Mesodermal cell (in vitro differentiated cells): ENCODE results near the gene MIB2.
A peak's percentile ranks its signal among the peaks of the same experiment; 100 is the strongest.
"Not testable (repeated sequence)": the region's sequence is repeated elsewhere in the genome, so short reads cannot be mapped to it uniquely, and the experiment has no call there.

Source experiments
- H3K27ac ChIP-seq: 2 replicates; pipeline ENCODE4 v1.7.0; 2013; ENCODE audit warnings: mild to moderate bottlenecking, low read depth, low read length, moderate library complexity; ENCODE audit not compliant: severe bottlenecking
- H3K36me3 ChIP-seq: 2 replicates; pipeline ENCODE4 v1.7.1; 2013; ENCODE audit warnings: mild to moderate bottlenecking, low read length, moderate library complexity; ENCODE audit not compliant: control insufficient read depth, insufficient read depth
- H3K4me1 ChIP-seq: one replicate; pipeline ENCODE4 v1.7.1; 2013; ENCODE audit warnings: mild to moderate bottlenecking, low read length; ENCODE audit not compliant: insufficient read depth, control insufficient read depth, poor library complexity, severe bottlenecking
- H3K4me3 ChIP-seq: 2 replicates; pipeline ENCODE4 v1.7.0; 2013; ENCODE audit warnings: low read length, control low read depth, mild to moderate bottlenecking; ENCODE audit not compliant: insufficient read depth, poor library complexity, severe bottlenecking; ENCODE audit errors: extremely low read depth
- H3K9me3 ChIP-seq: 2 replicates; pipeline ENCODE4 v1.7.1; 2013; ENCODE audit warnings: mild to moderate bottlenecking, low read length, moderate library complexity; ENCODE audit not compliant: control insufficient read depth
- WGBS, 2 experiments: methylation state at CpG; one replicate each; pipeline ENCODE4 v1.1.5; 2013; ENCODE audit warnings: missing lambda C conversion rate in 2 of 2; ENCODE audit not compliant: insufficient coverage in 2 of 2; 5-methylcytosine and 5-hydroxymethylcytosine counted together

MIB2 gene

DNA sequence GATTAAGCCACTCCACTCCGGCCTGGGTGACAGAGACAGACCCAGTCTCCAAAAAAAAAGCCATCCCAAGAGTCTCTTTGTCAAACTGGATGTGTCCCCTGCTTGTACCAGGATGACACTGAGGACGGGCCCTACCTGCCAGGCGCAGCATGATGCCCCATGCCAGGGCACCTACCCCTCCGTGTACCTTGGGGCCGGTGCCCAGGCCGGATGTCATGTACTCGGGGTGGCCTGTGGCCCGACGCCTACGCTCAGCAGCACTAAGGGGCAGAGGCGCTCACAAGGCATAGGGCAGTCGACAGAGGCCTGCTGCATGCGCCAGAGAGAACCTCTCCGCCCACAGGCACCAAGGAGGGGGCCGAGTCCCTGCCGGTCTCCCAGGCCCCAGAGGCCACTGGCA lies 24.1 kb downstream of the MIB2 start:
- WGBS, 2 experiments = 97% methylated on average over 4 to 13 of the region's 16 CpGs
- H3K4me3 ChIP-seq = not testable (repeated sequence)

DNA sequence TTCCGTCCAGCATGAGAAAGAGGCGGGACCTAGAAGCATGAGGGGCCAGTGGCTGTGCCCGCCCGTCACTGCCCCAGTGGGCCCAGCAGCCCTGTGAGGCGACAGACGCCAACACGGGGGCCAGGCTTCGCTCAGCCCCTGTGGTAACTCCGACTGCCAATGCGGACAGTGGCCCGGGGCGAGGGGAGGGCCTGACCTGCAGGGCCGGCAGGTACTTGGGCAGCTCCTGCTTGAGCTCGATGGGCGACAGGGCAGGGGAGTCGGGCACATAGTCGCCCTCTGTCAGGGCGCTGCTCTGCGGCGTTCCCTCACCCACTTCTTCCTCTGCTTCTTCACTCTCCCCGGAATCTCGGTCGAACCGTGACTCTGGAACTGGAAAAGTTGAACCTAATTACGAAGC lies 24.8 kb downstream of the MIB2 start:
- not testable (repeated sequence) for H3K4me3 ChIP-seq, H3K27ac ChIP-seq, H3K4me1 ChIP-seq, H3K36me3 ChIP-seq, H3K9me3 ChIP-seq
- no CpG with 5 or more reads among the region's 25 CpGs for WGBS, 2 experiments

More for the DNA sequence above, 24.1 kb downstream of the MIB2 start:
- not testable (repeated sequence) for H3K27ac ChIP-seq, H3K9me3 ChIP-seq, H3K36me3 ChIP-seq, H3K4me1 ChIP-seq

DNA sequence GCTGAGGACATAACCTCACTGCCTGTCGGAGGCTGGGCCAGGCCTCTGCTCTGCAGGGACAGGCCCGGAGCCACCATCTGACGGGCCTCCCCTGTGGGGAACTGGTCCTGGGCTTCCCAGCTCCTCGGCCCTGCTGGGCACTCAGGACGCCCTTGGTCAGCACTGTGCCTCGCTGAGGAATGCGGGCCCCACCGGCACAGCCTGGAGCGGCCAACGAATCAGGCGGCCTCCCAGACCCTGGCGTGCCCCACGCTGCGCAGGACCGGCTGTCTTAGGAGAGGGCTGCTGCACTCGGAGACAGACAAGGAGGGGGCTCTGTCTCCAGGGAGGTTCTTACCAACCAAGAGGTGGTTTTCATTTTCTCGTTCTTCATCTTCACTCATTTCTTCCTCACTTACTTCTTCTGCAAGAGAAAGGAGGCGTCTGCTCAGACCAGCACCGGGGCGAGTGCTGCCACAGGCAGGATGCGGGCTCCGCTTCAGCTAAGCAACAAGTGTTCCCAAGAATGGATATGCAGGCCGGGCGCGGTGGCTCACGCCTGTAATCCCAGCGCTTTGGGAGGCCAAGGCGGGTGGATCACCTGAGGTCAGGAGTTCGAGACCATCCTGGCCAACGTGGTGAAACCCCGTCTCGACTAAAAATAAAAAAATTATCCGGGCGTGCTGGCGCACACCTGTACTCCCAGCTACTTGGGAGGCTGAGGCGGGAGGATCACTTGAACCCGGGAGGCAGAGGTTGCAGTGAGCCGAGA lies 25.6 kb downstream of the MIB2 start:
- WGBS, 2 experiments = 89 to 92% methylated on average over 11 to 15 of the region's 38 CpGs

DNA sequence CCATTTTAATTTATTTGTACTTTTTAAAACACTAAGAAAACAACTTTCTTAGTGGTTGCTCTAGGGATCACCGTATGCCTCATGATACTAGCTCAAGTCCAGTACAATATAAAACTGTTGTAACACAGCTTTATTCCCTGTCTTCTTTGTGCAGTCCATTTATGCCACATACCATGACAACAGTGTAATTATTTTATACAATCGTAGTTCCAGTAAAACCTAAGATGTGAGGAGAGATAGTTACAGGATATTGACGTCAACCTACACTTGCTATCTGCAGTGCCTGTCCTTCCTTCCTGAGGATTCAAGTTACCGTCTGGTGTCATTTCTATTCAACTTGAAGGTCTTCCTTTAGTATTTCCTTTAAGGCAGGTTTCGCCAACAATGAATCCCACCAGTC lies 31.0 kb downstream of the MIB2 start:
- H3K4me1 ChIP-seq, H3K4me3 ChIP-seq, H3K27ac ChIP-seq, H3K9me3 ChIP-seq: not testable (repeated sequence)
- H3K36me3 ChIP-seq = peaks cover 49% of the 10 kb centered on the region
- 63% methylated on average over 1 of the region's 5 CpGs; no CpG with 5 or more reads in 1 of the 2 experiments for WGBS, 2 experiments

More for the DNA sequence above, 25.6 kb downstream of the MIB2 start:
- H3K36me3 ChIP-seq = peaks cover 13% of the 10 kb centered on the region
- not testable (repeated sequence) for H3K4me1 ChIP-seq, H3K27ac ChIP-seq, H3K4me3 ChIP-seq, H3K9me3 ChIP-seq

DNA sequence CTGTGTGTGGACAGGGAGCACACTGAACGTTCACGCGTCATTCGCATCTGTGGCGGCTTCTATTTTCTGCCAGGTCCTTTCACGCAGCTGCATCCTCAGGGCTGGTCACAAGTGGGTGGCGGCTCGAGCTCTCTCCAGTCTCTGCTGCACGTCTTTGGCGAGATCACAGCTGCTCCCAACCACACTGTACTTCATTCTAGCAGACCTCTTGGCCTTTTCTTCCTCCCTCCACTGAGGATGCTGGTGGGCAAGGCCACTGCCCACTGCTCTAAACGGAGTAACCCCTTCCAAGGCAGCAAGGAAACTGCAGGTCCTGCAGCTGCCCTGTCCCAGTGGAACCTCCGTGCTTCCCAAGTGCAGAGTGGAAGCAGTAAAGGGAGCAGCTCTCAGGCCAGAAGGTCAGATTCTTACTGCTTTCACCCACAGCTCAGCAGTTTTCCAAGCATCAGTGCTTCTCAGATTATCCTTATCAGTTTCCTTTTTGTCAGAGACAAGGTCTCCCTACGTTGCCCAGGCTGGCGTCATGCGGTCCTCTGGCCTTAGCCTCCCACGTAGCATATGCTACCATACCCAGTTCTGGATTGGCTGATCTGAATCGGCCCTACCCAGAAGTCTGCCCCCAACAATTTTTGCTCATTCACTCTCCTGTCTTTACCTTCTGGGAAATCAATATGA lies 32.4 kb downstream of the MIB2 start:
- WGBS, 2 experiments = 94 to 98% methylated on average over 6 to 15 of the region's 17 CpGs
- H3K4me3 ChIP-seq = not testable (repeated sequence)
- peaks cover 63% of the 10 kb centered on the region for H3K36me3 ChIP-seq

DNA sequence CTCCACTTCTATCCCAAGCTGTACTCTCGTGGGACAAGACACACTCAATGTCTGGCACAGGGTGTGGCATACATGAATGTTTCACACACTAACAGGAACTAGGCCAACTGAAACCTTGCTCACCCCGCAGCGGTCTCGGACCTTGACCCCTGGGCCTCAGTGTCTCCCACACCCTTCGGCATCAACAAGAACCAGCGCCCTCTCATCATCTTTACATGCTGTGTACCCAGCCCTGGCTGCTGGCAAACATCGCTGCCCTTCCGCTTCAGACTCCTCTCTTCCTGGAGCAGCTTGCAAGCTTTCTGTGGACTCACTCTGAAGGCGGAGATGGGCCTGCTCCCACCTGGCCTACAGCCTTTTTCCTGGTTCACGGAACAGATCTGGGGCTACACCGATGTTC lies 33.0 kb downstream of the MIB2 start:
- WGBS, 2 experiments = 92 to 95% methylated on average over 8 to 11 of the region's 11 CpGs
- H3K36me3 ChIP-seq = peaks cover 68% of the 10 kb centered on the region
- H3K9me3 ChIP-seq, H3K4me1 ChIP-seq, H3K4me3 ChIP-seq, H3K27ac ChIP-seq: not testable (repeated sequence)

More for the DNA sequence above, 32.4 kb downstream of the MIB2 start:
- not testable (repeated sequence) for H3K9me3 ChIP-seq, H3K4me1 ChIP-seq, H3K27ac ChIP-seq

DNA sequence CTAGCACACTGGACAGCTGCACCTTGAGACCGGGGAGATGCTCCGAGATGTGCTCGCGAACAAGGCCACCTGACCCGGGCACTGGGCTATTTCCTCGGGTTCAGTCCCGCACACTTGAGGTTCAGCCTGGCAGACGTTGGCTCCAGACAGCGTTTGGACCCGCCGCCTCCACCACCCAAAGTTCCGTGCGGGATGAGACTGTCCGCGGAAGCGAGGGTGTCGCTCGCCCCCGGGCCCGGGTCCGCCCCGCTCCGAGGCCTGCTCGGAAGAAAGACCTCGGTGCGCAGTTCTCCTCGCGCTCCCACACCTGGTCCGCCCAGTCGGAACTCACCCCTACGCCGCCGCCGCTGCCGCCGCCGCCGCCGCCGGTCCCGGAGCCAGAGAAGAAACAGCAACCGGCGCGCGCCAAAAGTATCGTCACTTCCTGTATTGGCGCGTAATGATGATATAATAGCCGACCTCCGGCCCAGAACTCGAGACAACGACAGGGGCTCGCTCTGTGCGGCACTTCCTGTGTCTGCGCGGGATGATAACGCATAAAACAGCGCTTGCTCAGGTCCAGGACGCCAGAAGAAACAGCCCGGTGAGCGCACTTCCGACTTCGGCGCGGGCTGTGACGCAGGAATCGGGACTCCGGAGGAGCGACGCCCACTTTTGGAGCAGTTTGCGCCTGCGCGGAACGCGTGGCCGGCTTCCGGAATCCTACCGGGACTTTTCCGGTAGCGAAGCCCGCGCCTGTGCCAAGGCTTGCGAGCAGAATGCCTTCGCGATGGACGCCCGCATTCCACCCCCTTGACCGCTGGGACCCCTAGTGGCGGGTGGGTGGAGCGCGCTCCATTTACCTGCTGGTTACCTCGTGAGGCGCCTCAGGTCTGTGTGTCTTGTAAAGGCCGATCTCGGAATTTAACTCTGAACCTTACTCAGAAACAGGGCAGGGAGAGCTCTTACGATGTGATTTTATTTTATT lies 43.6 kb downstream of the MIB2 start, which contains the start of gene CDK11B:
Gene CDK11B, minus strand, starts transcription at position 422 of the 967 bp plus-strand sequence. CDS start 1,519 bp downstream, outside the sequence.
- WGBS, 2 experiments = 0% methylated on average over 34 to 43 of the region's 96 CpGs

DNA sequence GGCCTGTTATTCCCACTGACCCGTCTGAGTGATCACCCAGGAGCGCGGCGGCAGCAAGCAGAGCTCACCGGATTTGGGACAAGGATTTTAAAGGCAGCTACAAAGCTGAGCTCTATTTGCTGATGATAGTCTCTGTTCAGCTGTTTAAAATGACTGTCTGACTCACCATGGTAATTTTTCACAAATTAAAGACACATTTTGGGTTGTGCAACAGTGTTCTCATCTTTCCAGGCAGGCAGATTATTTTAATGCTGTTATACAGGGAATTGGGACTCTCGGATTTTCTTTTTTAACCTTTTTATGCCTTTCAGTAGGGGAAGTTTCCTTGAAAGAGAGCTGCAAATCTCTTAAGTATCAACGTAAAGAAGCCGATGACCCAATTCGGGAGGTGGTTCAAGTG lies 47.1 kb downstream of the MIB2 start:
- not testable (repeated sequence) for H3K4me3 ChIP-seq, H3K27ac ChIP-seq, H3K9me3 ChIP-seq, H3K4me1 ChIP-seq
- 100% methylated on average over 3 of the region's 9 CpGs; no CpG with 5 or more reads in 1 of the 2 experiments for WGBS, 2 experiments
- peaks cover 20% of the 10 kb centered on the region for H3K36me3 ChIP-seq

More for the DNA sequence above, 43.6 kb downstream of the MIB2 start, which contains the start of gene CDK11B:
- not testable (repeated sequence) for H3K9me3 ChIP-seq, H3K4me1 ChIP-seq
- H3K4me3 ChIP-seq = peak within 1 kb of the TSS; percentile 54
- H3K36me3 ChIP-seq = peaks cover 29% of the 10 kb centered on the region
- H3K27ac ChIP-seq = peak within 1 kb of the TSS; percentile 99

DNA sequence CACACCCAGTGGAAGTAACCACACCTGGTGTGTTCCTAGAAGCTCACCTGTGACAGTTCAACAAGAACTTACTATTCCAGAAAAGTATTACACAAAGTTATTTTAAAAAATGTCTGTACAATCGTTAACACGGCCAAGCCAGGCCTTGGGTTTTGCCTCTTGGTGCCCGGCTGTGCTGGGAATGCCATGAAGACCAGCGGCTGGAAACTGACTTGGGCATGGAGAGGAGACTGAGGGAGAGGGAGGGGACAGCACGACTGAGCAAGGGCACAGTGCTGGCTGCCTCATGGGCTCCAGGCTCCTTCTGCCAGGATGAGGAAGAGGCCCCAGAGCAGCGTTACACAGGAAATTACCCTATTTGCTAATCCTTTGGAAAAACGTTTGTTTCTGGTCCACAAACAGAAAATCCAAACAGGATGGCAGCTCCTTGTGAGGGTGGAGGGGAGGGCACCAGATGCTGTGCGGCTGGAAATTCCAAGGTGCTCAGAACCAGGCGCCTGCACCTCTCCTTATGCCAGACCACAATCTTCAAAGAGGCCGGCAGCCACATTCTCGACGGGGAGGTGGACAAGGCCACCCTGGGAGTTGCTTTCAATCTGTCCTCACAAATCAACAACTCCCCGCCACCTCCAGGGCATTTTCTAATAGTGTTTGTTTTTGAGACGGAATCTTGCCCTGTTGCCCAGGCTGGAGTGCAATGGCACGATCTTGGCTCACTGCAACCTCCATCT lies 47.7 kb downstream of the MIB2 start:
- H3K4me3 ChIP-seq, H3K4me1 ChIP-seq, H3K9me3 ChIP-seq, H3K27ac ChIP-seq: not testable (repeated sequence)
- 100% methylated on average over 1 to 2 of the region's 15 CpGs for WGBS, 2 experiments
- H3K36me3 ChIP-seq = peaks cover 24% of the 10 kb centered on the region

DNA sequence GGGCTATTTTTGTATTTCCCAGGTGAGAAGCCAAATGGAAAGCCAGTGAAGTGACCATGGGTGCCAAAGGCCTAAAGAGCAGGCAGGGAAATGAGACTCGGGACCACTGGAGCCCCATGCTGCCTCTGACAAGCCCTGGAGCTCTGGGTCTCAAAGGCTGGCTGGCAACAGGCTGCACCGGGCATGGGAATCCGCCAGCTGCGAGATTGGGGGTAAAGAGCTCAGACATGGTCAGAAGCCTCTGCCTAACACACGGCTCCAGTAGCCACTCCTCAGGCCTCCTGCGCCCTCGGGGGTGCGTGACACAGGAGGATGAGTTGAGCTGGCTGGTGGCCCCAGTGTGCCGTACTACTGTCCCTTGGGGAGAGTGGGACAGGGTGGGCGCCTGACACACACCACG lies 49.0 kb downstream of the MIB2 start:
- H3K27ac ChIP-seq = not testable (repeated sequence)
- no CpG with 5 or more reads among the region's 11 CpGs for WGBS, 2 experiments

More for the DNA sequence above, 49.0 kb downstream of the MIB2 start:
- not testable (repeated sequence) for H3K9me3 ChIP-seq, H3K4me1 ChIP-seq, H3K4me3 ChIP-seq
- peaks cover 34% of the 10 kb centered on the region for H3K36me3 ChIP-seq
